ENCODE results near the gene CEP85L. TPM values are rescaled to one million over a fixed set of nuclear protein-coding genes. Genes with fewer than 3 reads are reported as not detected.

Gene CEP85L
- total and polyA plus RNA-seq, 8 donors: 9.2 to 13.4 (median 12.1) TPM

DNA sequence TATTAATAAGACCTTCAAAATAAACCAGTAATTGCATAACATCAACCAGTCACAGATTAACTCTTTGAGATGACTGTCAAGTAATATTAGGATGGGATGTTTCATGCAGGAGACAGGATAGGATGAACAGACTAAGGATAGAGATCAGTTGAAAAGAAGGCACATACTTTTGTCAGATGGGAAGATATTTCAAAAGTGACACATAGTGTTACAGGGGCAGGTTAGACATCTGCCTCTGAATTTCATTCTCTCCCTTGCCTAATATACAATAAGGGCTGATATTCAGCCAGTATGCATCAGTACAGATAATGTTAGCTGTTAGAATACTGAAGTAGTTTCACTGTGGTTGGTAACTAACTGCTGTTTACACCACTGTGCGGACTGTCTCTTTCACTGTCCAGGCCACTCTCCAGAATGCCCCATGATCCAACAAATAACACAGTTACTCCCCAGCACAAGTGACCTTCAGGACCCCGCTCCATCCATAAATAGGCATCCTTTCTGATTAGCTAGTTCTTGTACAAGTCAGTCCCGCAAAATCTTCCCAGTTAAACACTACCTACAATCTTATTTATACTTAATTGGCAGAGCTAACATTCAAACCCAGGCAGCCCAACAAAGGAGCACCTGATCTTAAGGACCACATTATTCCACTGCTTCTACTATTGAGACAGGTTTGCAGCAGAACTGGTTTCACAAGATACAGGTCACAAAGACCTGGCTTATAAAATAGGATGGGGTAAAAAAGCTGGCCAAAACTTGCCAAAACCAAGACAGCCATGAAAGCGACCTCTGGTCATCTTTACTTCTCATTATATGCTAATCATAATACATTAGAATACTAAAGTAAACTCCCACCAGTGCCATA is 125.2 kb downstream of the CEP85L start:
- Histone ChIP-seq H3K27ac (no peak overlapping the region), H3K36me3 (no peaks in the 10 kb centered on the region), H3K4me1 (no peaks in the 10 kb centered on the region), H3K4me3 (no peak overlapping the region), H3K27me3 (no peaks in the 10 kb centered on the region), H3K9me3 (peaks cover 0 to 4% of the 10 kb centered on the region in 2 donors)
- ATAC-seq (no peak), DNase-seq (no peak)
- intact Hi-C loops (cut with DNase I): no loop called here
- TF ChIP-seq, protein P1, sequence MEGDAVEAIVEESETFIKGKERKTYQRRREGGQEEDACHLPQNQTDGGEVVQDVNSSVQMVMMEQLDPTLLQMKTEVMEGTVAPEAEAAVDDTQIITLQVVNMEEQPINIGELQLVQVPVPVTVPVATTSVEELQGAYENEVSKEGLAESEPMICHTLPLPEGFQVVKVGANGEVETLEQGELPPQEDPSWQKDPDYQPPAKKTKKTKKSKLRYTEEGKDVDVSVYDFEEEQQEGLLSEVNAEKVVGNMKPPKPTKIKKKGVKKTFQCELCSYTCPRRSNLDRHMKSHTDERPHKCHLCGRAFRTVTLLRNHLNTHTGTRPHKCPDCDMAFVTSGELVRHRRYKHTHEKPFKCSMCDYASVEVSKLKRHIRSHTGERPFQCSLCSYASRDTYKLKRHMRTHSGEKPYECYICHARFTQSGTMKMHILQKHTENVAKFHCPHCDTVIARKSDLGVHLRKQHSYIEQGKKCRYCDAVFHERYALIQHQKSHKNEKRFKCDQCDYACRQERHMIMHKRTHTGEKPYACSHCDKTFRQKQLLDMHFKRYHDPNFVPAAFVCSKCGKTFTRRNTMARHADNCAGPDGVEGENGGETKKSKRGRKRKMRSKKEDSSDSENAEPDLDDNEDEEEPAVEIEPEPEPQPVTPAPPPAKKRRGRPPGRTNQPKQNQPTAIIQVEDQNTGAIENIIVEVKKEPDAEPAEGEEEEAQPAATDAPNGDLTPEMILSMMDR (IDR thresholded peaks at IDR 0.05): no peak

DNA sequence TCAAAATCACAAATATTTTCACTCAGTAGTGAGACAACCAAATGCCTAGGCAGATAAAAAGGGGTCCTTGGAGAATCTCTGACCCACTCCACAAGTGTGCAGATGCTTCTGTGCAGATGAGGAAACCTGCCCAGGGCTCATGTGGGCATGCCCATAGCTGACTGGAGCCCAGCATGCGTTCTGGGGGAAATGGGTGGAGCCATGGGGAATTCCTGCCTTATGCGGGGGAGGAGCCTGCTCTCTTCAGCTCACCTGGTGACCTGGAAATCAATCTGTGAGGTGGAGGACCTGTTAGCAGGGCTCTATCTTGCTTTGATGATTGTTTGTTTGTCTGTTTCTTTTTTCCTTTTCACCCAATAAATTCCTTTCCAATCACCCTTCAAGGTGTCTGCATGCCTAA is 126.7 kb downstream of the CEP85L start:
- intact Hi-C loops (cut with DNase I): no loop called here
- ATAC-seq (no peak), DNase-seq (no peak)
- Histone ChIP-seq H3K4me1 (no peaks in the 10 kb centered on the region), H3K27ac (no peak overlapping the region), H3K9me3 (no peaks in the 10 kb centered on the region), H3K27me3 (no peaks in the 10 kb centered on the region), H3K4me3 (no peak overlapping the region), H3K36me3 (no peaks in the 10 kb centered on the region)
- TF ChIP-seq, protein P1 (IDR thresholded peaks at IDR 0.05): no peak

DNA sequence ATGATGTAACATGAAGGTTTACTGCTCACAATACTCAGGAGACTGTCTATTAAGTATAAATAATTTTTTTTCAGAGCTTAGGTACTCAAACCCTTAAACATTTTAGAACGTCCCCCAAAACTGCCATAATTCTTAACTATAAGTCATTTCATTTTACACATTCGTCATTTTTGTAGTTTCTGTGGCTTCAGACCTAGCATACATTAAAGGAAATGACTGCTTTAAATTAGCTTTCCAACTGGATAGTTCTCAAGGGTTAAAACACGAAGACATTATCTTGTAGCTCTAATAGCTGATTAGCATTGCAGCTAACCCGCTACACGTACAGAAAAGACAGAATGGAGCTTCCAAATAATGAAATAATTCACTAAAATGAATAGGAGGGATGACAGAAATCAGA is 128.2 kb downstream of the CEP85L start:
- Histone ChIP-seq H3K4me3 (no peak overlapping the region), H3K27ac (no peak overlapping the region), H3K4me1 (no peaks in the 10 kb centered on the region), H3K27me3 (no peaks in the 10 kb centered on the region), H3K9me3 (no peaks in the 10 kb centered on the region), H3K36me3 (no peaks in the 10 kb centered on the region)
- ATAC-seq (no peak), DNase-seq (no peak)
- TF ChIP-seq, protein P1 (IDR thresholded peaks at IDR 0.05): no peak
- intact Hi-C loops (cut with DNase I): no loop called here

DNA sequence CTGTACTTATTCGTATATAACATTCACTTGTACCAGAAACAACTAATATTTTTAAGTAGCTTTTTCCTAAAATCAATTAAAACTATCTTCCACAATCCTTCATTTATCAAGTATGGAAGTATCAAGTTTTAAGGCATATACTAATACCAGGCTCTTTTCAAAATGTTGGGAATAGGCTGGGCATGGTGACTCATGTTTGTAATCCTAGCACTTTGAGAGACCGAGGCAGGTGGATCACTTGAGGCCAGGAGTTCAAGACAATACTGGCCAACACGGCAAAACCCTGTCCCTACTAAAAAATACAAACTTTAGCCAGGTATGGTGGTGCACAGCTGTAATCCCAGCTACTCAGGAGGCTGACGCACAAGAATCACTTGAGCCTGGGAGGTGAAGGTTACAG is 129.0 kb downstream of the CEP85L start:
- Histone ChIP-seq H3K27ac (no peak overlapping the region), H3K4me3 (no peak overlapping the region), H3K9me3 (no peaks in the 10 kb centered on the region), H3K27me3 (no peaks in the 10 kb centered on the region), H3K4me1 (no peaks in the 10 kb centered on the region), H3K36me3 (no peaks in the 10 kb centered on the region)
- DNase-seq: no peak
- TF ChIP-seq, protein P1 (IDR thresholded peaks at IDR 0.05): no peak
- intact Hi-C loops (cut with DNase I): no loop called here
- no peak for ATAC-seq

DNA sequence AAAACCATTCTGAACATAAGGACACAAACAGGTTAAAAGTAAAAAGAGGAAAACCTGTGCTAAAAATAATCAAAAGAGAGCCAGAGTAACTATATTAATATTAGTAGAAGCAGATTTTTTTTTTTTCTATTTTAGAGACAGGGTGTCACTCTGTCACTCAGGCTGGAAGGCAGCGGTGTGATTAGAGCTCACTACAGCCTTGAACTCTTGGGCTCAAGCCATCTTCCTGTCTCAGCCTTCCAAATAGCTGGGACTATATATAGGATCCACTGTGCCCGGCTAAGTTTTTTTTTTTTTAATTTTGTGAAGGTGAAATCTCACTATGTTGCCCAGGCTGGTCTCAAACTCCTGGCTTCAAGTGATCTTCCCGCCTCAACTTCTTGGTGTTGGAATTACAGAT is 136.7 kb downstream of the CEP85L start:
- Histone ChIP-seq H3K27me3 (no peaks in the 10 kb centered on the region), H3K4me3 (no peak overlapping the region), H3K9me3 (no peaks in the 10 kb centered on the region), H3K36me3 (no peaks in the 10 kb centered on the region), H3K27ac (no peak overlapping the region), H3K4me1 (no peaks in the 10 kb centered on the region)
- intact Hi-C loops (cut with DNase I): no loop called here
- ATAC-seq (no peak), DNase-seq (no peak)
- TF ChIP-seq, protein P1 (IDR thresholded peaks at IDR 0.05): no peak

Measured in left lung (tissue), 10 donors.